SHP77 (cell line): ENCODE results near the gene ECSCR.
A peak's percentile ranks its signal among the peaks of the same experiment; 100 is the strongest.
"Not testable (repeated sequence)": the region's sequence is repeated elsewhere in the genome, so short reads cannot be mapped to it uniquely, and the experiment has no call there.

Experiments used
- DNase-seq, 2 experiments: peaks; one replicate each; lab custom pipeline; 2025; lab: John Stamatoyannopoulos, UW

The ECSCR gene

DNA sequence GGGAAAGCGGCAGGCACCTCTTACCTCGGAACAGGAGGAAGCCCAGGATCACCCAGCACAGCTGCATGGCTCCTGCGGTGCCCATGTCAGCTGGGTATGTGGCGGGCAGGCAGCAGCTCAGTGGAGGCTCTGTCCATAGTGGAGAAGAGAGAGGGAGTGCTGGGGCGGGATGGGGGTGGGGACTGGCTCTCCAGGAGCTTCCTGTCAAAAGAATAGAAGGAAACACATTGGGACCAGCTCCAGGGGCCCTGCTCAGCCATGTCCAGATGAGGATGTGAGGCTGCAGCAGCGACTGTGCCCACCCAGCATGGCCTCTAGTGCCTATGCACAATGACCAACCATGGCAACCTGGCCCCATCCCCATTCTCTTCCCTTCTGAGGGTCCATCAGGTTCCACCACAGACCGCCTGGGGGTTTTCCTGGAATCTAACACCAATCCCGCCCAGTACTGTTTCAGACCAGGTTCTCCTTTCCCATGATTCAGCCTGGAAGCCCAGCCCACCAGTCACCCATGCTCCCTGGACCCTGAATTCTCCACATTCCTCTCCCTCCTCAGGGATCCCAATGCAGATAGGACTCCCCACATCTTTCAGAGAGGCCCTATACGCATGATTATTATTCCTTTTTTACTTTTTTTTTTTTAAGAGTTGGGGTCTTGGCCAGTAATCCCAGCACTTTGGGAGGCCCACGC is at the start of gene ECSCR:
Gene ECSCR, minus strand, starts transcription at position 158 of the 691 bp plus-strand sequence. Its CDS starts 73 bp downstream, at position 85.
- no peak for DNase-seq

- not testable (repeated sequence) for DNase-seq
These were observed 42.2 kb upstream of the ECSCR start for GRCh38 chr5:139504722-139505121.

- peak; percentile 17 to 44 for DNase-seq
These were observed 41.3 kb upstream of the ECSCR start for GRCh38 chr5:139503879-139504278.

GRCh38 chr5:139503036-139503817 is 40.7 kb upstream of the ECSCR start:
- DNase-seq = peak; percentile 50 to 64

- no peak for DNase-seq
These were observed 38.8 kb upstream of the ECSCR start for GRCh38 chr5:139501381-139501780.

DNA sequence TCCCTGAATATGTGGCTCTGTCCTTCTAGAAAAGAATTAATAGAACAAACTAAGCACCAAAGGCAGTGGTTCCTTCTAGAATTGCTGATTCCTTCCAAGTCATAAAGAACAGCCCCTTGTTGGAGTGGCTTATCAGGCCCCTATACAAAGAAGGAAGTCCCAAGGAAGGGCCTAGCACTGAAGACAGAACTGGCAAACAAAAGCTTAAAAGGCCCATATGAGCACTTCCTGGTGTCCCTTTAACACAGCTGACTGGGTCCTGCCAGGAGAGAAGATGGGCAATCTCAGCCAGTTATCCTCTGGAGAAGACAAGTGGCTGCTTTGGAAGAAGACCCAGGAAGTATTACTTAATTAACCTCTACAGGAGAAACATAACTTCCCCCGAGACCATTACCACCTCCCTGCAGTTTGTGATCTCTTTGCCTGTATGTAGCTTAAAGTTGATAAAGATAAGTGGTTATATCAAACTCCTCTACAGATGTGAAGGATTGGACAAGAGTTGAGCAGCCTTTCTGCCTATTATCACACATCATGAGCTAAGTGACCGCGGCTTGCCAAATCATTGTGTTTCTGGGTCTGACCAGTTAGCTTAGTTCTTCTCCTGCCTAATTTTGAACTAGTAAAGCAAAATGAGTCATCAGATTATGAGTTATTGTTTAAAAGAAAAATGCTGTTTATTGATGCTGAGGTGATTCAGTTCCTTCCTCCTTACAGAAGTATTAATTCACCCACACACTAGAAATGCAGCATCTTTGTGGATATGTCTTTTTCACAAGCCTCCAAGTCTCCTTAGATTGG is 33.3 kb upstream of the ECSCR start:
- no peak for DNase-seq

DNA sequence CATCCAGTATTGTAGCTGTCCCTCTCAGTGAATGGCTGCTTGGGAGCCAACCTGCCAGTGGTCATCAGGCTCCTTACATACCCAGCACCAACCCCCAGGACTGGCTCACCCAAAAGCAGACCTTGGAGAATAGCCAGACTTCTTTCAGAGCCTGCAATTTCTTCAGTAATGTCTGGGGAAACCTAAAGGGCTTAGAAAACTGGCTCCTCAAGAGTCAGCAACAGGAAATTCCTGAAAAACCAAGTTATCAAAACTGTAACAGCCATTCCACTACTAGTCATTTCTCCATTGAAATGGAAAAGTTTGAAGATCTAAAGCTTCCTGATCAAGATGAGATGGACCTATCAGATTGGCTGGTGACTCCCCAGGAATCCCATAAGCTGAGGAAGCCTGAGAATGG is 32.3 kb upstream of the ECSCR start:
- no peak for DNase-seq

DNA sequence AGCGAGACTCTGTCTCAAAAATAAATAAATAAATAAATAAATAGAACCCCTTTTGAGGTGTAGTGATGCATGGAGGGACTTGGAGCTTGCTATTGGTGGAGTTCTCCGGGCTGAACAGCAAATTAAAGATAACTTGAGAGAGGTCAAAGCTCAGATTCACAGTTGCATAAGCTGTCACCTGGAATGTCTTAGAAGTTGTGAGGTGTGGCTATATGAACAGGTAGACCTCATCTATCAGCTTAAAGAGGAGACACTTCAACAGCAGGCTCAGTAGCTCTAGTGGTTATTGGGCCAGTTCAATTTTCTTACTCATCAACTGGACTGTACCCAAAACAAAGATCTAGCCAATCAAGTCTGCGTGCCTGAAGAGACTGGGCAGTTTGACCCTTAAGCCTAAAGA is 31.7 kb upstream of the ECSCR start:
- no peak for DNase-seq

GRCh38 chr5:139492700-139493192 is 30.2 kb upstream of the ECSCR start:
- no peak for DNase-seq

- DNase-seq = no peak
These were observed 25.7 kb upstream of the ECSCR start for GRCh38 chr5:139488260-139488659.

- DNase-seq = no peak
These were observed 23.7 kb upstream of the ECSCR start for GRCh38 chr5:139486201-139486600.

GRCh38 chr5:139482890-139483208 is 20.3 kb upstream of the ECSCR start:
- DNase-seq = not testable (repeated sequence)

- DNase-seq = peak; percentile 90 to 94
These were observed 19.7 kb upstream of the ECSCR start, which contains the start of gene STING1 for GRCh38 chr5:139482050-139482889. Gene STING1 (minus strand): TSS chr5:139482758. CDS start chr5:139481704, 1,054 bp downstream.

DNA sequence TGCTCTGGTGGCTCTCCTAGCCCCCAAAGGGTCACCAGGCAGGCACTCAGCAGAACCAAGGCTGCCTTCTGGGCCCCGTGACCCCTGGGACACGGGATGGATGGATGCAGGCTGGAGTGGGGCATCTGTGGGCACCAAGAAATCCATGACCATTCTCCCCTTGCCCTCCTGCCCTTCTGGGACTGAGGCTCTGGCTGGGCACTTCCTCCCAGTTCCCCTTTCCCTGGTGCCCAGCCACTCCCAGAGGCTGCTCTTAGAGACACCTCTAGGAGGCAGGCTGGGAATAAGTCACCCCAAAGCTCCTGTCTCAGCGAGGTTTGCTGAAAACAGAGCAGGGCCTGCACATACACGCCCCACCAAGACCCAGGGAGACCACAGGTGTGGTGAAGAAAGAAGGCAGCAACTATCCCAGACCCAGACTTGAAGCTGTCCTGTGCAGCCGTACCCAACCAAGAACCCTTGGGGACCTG is 19.1 kb upstream of the ECSCR start:
- DNase-seq = peak in 1 of 2 experiments; percentile 36

DNA sequence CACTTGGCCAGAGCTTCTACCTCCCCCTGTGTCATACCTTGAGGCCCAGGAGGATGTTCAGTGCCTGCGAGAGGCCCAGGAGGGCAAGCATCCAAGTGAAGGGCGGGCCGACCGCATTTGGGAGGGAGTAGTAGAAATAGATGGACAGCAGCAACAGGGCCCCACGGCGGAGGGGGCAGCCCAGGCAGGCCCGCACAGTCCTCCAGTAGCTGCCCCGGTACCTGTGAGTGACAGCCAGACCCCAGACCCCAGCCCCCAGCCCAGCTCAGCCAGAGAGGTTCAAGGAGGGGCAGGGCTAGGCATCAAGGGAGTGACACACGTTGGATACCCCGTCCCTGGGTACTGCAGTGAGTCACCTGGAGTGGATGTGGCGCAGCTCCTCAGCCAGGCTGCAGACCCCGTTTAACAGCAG is 18.6 kb upstream of the ECSCR start:
- no peak for DNase-seq

GRCh38 chr5:139479729-139480128 is 17.2 kb upstream of the ECSCR start:
- not testable (repeated sequence) for DNase-seq

DNA sequence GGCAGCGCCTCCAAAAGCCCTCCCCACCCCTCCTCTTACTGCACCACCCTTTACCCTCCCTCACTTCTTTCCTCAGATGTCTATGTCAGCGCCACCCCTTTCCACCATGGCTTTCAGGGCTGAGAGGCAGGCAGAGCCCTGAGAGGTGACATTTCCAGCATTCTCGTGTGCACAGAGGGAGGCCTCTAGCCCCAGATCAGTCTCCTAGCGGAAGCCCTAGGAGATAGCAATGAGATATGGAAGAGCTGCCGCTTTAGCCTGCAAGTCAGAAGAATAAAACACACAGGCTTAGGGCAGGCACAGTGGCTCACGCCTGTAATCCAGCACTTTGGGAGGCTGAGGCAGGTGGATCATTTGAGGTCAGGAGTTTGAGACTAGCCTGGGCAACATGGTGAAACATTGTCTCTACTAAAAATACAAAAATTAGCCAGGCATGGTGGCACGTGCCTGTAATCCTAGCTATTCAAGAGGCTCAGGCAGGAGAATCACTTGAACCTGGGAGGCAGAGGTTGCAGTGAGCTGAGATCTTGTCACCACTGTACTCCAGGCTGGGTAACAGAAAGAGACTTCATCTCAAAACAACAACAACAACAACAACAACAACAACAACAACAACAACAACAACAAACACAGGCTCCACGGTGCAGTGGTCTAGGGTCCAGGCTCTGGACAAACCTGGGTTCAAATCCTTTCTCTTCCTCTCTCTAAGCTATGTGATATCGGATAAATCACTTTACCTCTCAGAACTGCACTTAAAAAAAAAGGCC is 16.3 kb upstream of the ECSCR start:
- not testable (repeated sequence) for DNase-seq

DNA sequence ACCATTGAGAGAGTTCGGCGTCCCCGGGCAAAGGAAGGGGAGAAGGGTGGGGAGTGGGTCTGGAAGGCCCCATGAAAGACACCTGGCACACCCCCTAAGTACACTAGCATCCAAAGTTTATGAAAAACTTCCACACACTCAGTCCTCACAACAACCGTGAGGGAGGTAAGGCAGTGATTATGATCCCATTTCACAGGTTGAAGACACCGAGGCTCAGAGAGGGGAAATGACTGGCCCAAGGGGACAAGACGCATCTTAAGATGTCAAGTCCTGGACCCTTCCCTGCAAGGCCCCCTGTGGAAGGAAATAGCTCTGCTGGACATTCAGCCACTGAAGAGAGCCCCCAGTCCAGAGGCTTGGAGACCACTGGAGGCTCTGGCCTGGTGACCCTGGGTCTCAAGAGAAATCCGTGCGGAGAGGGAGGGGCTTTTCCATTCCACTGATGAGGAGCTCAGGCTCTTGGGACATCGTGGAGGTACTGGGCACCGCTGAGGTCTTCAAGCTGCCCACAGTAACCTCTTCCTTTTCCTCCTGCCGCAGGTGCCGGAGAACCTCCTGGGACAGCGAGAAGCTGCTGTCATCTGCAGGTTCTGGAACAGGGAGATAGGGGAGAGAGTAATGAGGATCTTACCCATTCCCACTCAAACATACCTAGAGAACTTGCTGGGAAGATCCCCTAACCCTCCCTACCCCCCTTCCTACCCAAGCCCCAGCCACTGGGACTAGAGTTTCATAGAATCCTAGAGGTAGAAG is 13.5 kb upstream of the ECSCR start:
- no peak for DNase-seq

- no peak for DNase-seq
These were observed 12.6 kb upstream of the ECSCR start for GRCh38 chr5:139474890-139475791.
